GM23248 (cell line): Measurements from ENCODE around the gene DPEP2. TPM values are rescaled to one million over a fixed set of nuclear protein-coding genes. Genes with fewer than 3 reads are reported as not detected.

Experiments used
- DNase-seq: peaks from one replicate; pipeline ENCODE4 v3.0.0-alpha.2; 2015
- H2AFZ ChIP-seq: fragments of 200-600 bp; sonication (generic); 2 replicates; pipeline ENCODE4 v1.6.1; 2016; ENCODE audit warnings: antibody characterized with exemption
- H3F3A ChIP-seq: fragments of 200-600 bp; sonication (generic); 2 replicates; pipeline ENCODE4 v1.6.1; 2016; ENCODE audit warnings: mild to moderate bottlenecking, antibody characterized with exemption, mixed run types; ENCODE audit not compliant: insufficient read depth
- H3K27ac ChIP-seq: fragments of 200-600 bp; sonication (generic); 2 replicates; pipeline ENCODE4 v1.5.1; 2016; ENCODE audit warnings: mild to moderate bottlenecking
- H3K27me3 ChIP-seq: fragments of 200-600 bp; sonication (generic); replicated peaks from 2 replicates; pipeline ENCODE4 v1.6.1; 2016; ENCODE audit warnings: mild to moderate bottlenecking; ENCODE audit not compliant: insufficient read depth
- H3K36me3 ChIP-seq: fragments of 200-600 bp; sonication (generic); 2 replicates; pipeline ENCODE4 v1.6.1; 2016; ENCODE audit warnings: low read depth, mild to moderate bottlenecking
- H3K4me1 ChIP-seq: fragments of 200-600 bp; sonication (generic); 2 replicates; pipeline ENCODE4 v1.6.1; 2016; ENCODE audit warnings: mild to moderate bottlenecking; ENCODE audit not compliant: insufficient read depth
- H3K4me2 ChIP-seq: fragments of 200-600 bp; sonication (generic); one replicate; pipeline ENCODE4 v1.6.1; 2016; ENCODE audit warnings: mild to moderate bottlenecking; ENCODE audit not compliant: unreplicated experiment
- H3K4me3 ChIP-seq: fragments of 200-600 bp; sonication (generic); 2 replicates; pipeline ENCODE4 v1.5.1; 2016; ENCODE audit warnings: mild to moderate bottlenecking
- H3K79me2 ChIP-seq: fragments of 200-600 bp; sonication (generic); 2 replicates; pipeline ENCODE4 v1.6.1; 2016; ENCODE audit warnings: mild to moderate bottlenecking; ENCODE audit not compliant: insufficient read depth
- H3K9ac ChIP-seq: fragments of 200-600 bp; sonication (generic); 2 replicates; pipeline ENCODE4 v1.6.1; 2016; ENCODE audit warnings: mild to moderate bottlenecking
- H3K9me2 ChIP-seq: fragments of 200-600 bp; sonication (generic); 2 replicates; pipeline ENCODE4 v1.6.1; 2016; ENCODE audit warnings: mixed run types, mild to moderate bottlenecking, moderate library complexity; ENCODE audit not compliant: insufficient read depth
- H3K9me3 ChIP-seq: fragments of 200-600 bp; sonication (generic); one replicate; pipeline ENCODE4 v1.6.1; 2017; ENCODE audit warnings: low read depth
- H4K20me1 ChIP-seq: fragments of 200-600 bp; sonication (generic); 2 replicates; pipeline ENCODE4 v1.6.0; 2016; ENCODE audit not compliant: insufficient read depth
- EZH2 ChIP-seq: fragments of 200-600 bp; sonication (generic); IDR thresholded peaks from 2 replicates; pipeline ENCODE4 v1.6.1; 2018; ENCODE audit warnings: antibody characterized with exemption, mild to moderate bottlenecking; ENCODE audit not compliant: insufficient read depth, poor library complexity, severe bottlenecking
- EZH2phosphoT487 ChIP-seq: fragments of 200-600 bp; sonication (generic); IDR thresholded peaks from 2 replicates; pipeline ENCODE4 v1.6.1; 2018; ENCODE audit warnings: antibody characterized with exemption, moderate library complexity, mild to moderate bottlenecking, low read depth; ENCODE audit not compliant: insufficient read depth
- WGBS, 2 experiments: methylation state at CpG; one replicate each; pipeline ENCODE4 v1.1.6; 2015 to 2017; ENCODE audit warnings: low lambda C conversion rate in 2 of 2, low coverage in 1 of 2; ENCODE audit errors: missing lambda C conversion rate in 2 of 2; 5-methylcytosine and 5-hydroxymethylcytosine counted together
- in situ Hi-C: fragments of 300-500 bp; cut with MboI; formaldehyde crosslinking; loops from 2 replicates; pipeline ENCODE4 v1.15.0; 2020
- polyA plus RNA-seq: library from polyadenylated mRNA; unstranded; fragments of >200 nt; fragmentation: Nextera tagmentation; extraction: Ambion mirVana; gene quantifications from 2 replicates; pipeline ENCODE4 v1.2.1, GENCODE V29; 2016
- total RNA-seq: library from RNA; depleted of rRNA; stranded (reverse); fragments of >200 nt; shearing (Covaris generic); gene quantifications from 2 replicates; pipeline ENCODE4 v1.2.3, GENCODE V29; 2014

DPEP2 gene
- total and polyA plus RNA-seq, 2 experiments from 2014 or later = not detected

DNA sequence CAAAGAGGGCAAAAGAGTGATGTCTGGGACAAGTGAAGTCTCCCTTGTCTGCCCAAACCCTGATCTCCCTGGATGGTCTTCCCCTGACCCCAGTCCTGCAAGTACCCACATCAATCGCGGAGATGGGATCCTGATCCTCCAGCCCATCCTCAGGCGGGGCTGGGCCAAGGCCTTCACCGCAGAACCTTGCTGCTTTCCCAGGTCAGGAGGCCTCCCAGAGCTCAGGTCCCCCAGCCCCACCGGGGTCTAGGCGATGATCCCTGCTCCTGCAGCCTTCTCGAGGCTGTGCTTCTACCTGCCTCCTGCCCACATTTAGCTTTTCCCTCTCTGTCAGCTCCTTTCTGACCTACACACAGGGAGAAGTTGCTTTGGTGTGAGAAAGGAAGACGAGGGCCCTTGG is 37.1 kb downstream of the DPEP2 start:
- TF ChIP-seq EZH2phosphoT487 = no peak
- TF ChIP-seq EZH2 = no peak
- DNase-seq = no peak
- Histone ChIP-seq H3K36me3 (peaks cover 30% of the 10 kb centered on the region), H3K9me2 (no peaks in the 10 kb centered on the region), H3F3A (peaks cover 16% of the 10 kb centered on the region), H3K4me1 (peaks cover 38% of the 10 kb centered on the region), H2AFZ (no peak overlapping the region), H3K9me3 (no peaks in the 10 kb centered on the region), H3K79me2 (peaks cover 100% of the 10 kb centered on the region), H3K9ac (no peak overlapping the region), H3K4me2 (no peak overlapping the region), H3K27me3 (no peaks in the 10 kb centered on the region), H3K27ac (no peak overlapping the region), H3K4me3 (no peak overlapping the region), H4K20me1 (0 out of 2 replicates have a peak, but pooled peaks cover 3% of the 10 kb centered on the region)
- 98% methylated on average over 8 of the region's 8 CpGs for WGBS, 2 experiments
- in situ Hi-C loops = no loop called here

DNA sequence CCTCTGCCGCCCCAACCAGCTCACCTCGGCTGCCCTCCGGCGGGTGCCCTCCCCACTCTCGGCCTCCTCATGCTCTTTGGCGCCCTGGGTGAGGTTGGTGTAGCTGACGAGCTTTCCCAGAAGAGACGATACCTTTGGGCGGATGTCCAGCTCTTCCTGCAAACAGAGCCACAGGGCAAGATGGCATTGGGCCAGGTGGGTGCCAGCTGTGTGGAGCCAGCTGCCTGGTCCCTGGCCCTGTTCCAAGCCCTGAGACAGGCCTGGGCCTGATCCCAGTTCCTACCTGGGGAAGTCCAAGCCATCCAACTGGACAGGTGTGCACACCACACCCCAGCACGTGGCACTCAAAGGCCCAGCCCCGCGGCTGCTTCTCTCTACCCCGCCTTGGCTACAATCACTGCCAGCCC is 37.7 kb downstream of the DPEP2 start:
- Histone ChIP-seq H2AFZ (no peak overlapping the region), H3K4me3 (no peak overlapping the region), H3K4me2 (no peak overlapping the region), H3F3A (peaks cover 16% of the 10 kb centered on the region), H3K9ac (no peak overlapping the region), H4K20me1 (0 out of 2 replicates have a peak, but pooled peaks cover 3% of the 10 kb centered on the region), H3K9me2 (no peaks in the 10 kb centered on the region), H3K9me3 (no peaks in the 10 kb centered on the region), H3K36me3 (peaks cover 30% of the 10 kb centered on the region), H3K27me3 (no peaks in the 10 kb centered on the region), H3K27ac (no peak overlapping the region), H3K79me2 (peaks cover 100% of the 10 kb centered on the region), H3K4me1 (peaks cover 33% of the 10 kb centered on the region)
- in situ Hi-C loops = no loop called here
- no peak for DNase-seq
- WGBS, 2 experiments = 93 to 94% methylated on average over 13 of the region's 13 CpGs
- TF ChIP-seq EZH2 (no peak), EZH2phosphoT487 (no peak)

DNA sequence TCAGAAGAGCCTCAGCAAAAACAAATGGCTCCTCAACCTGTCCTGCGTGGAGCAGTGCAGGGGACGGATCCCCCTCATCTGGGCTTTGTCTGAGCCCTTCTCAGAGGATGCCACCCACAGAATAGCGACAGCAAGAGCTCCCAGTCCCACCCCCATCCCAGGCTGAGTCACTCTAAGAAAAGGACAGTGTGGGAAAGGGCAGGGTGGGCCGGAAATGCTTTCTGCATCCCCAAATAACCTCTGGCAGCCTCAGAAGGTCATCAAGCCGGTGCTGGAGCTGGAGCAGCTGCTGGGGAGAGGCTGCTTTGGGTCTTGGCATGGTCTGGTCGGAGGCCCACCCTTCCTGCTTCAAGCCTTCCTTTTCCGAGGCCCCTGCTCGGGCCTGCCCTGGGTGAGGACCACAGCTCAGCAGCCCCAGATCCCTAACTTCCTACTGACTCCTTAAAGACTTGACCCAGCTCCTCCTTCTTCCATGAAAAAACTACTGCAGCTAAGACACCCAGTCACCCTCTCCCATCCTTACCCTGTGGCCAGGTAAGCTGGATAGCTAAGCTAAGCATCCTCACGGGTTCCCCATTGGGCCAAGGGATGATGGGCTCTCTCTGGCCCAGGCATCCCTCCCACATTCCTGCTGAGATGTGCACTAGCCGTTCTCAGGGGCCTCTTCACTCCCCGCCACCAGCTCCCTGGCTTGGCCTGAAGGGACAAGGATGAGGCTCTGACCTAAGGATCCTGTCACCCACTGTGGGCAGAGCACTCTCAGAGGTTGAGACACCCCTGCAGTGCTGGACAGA is 39.6 kb downstream of the DPEP2 start:
- peak; percentile 90 for DNase-seq
- no peaks in the 10 kb centered on the region for H3K9me2 ChIP-seq
- 0 out of 2 replicates have a peak, but pooled peaks cover 2% of the 10 kb centered on the region for H4K20me1 ChIP-seq
- peaks cover 12% of the 10 kb centered on the region; the same call in 1 of the 2 replicates for H3F3A ChIP-seq
- in situ Hi-C loops = no loop called here
- peak overlapping the region; percentile 64 for H3K27ac ChIP-seq
- no peak overlapping the region for H3K4me3 ChIP-seq
- no peak for TF ChIP-seq EZH2
- TF ChIP-seq EZH2phosphoT487 = no peak
- peak overlapping the region; percentile 40 for H3K4me2 ChIP-seq
- H3K79me2 ChIP-seq = peaks cover 91% of the 10 kb centered on the region
- H3K27me3 ChIP-seq = no peaks in the 10 kb centered on the region
- peaks cover 21% of the 10 kb centered on the region for H3K4me1 ChIP-seq
- H3K9me3 ChIP-seq = no peaks in the 10 kb centered on the region
- H3K36me3 ChIP-seq = peaks cover 42% of the 10 kb centered on the region
- WGBS, 2 experiments = 32 to 33% methylated on average over 10 to 11 of the region's 11 CpGs
- peak overlapping the region; percentile 55 for H3K9ac ChIP-seq
- no peak overlapping the region for H2AFZ ChIP-seq

DNA sequence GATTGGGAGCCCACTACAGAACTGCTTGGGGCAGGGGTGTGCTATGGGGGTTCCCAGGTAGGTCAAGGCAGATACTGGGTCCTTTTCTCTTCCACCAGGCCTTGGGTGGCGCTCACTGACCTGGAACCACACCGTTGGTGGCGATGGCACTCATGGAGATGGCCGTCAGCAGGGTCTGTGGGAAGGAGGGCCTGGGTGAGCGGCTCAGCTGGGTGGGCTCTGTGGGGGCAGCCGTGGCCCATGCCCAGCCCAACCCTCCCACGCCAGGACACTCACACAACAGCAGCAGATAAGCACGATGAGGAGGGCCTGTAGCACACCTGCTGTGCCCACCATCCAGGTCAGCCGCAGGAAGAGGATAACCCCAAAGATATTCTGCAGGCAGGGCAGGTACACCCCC is 41.7 kb downstream of the DPEP2 start:
- H3K4me2 ChIP-seq = no peak overlapping the region
- H3K9ac ChIP-seq = no peak overlapping the region
- WGBS, 2 experiments = 94 to 98% methylated on average over 6 to 9 of the region's 9 CpGs
- peaks cover 70% of the 10 kb centered on the region for H3K79me2 ChIP-seq
- TF ChIP-seq EZH2 (no peak), EZH2phosphoT487 (no peak)
- H3K9me2 ChIP-seq = no peaks in the 10 kb centered on the region
- H3F3A ChIP-seq = peaks cover 15% of the 10 kb centered on the region
- no peak overlapping the region for H2AFZ ChIP-seq
- peaks cover 48% of the 10 kb centered on the region for H3K36me3 ChIP-seq
- H3K27me3 ChIP-seq = no peaks in the 10 kb centered on the region
- no peaks in the 10 kb centered on the region for H4K20me1 ChIP-seq
- in situ Hi-C loops = no loop called here
- no peak overlapping the region for H3K4me3 ChIP-seq
- peaks cover 21% of the 10 kb centered on the region for H3K4me1 ChIP-seq
- no peak overlapping the region for H3K27ac ChIP-seq
- no peaks in the 10 kb centered on the region for H3K9me3 ChIP-seq
- no peak for DNase-seq
